Fibroblast of skin of right biceps (primary cell): ENCODE measurements around the gene PRDX2.

Source experiments
- DNase-seq: peaks from one replicate; pipeline ENCODE4 v3.0.0-alpha.2; 2013

Gene PRDX2

GRCh38 chr19:12779162-12779993 is 22.2 kb downstream of the PRDX2 start:
- peak; percentile 86 for DNase-seq

DNA sequence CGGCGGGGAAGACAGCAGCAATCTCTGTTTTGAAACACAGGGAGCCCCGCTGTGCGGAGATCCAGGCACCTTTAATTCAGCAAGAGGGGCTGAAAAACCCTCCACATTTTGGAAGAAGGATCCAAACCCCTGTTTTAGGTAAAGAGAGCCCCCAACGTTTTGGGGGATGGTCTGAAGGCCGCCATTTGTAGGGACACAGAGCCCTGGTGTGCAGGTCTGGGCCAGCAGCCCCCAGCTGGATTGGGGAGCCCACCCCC is 22.8 kb downstream of the PRDX2 start:
- no peak for DNase-seq

- DNase-seq = peak; percentile 77
These were observed 23.3 kb downstream of the PRDX2 start for GRCh38 chr19:12778017-12778904.

DNA sequence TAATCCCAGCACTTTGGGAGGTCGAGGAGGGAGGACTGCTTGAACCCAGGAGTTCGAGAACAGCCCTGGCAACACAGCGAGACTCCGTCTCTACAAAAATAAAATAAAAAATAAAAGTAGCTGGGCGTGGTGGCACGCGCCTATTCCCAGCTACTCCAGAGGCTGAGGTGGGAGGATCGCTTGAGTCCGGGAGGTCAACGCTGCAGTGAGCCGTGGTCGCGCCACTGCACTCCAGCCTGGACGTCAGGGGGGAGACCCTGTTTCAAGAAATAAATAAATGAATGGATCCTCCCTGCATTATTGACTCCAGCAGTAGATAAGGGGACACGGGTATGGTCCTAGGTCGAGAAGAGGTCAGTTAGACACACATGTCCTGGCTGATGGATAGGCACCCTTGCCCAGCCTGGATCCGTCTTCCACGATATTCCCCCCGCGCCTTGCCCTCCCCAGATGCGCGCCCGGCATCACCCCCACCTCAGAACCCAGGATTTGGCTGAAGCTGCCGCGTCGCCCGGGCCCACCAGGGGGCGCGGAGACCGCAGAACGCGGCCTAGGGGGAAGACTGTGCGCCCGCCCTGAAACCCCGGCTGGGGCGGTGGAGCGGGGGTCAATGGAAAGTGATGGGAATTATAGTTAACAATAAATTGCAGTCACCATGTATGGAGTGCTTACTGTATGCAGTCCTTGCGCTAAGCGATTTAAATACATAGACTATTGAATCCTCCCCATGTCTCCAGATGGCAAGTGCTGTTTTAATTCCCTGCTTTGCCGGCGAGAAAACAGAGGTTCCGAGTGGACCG is 24.2 kb downstream of the PRDX2 start:
- peak; percentile 81 for DNase-seq

DNA sequence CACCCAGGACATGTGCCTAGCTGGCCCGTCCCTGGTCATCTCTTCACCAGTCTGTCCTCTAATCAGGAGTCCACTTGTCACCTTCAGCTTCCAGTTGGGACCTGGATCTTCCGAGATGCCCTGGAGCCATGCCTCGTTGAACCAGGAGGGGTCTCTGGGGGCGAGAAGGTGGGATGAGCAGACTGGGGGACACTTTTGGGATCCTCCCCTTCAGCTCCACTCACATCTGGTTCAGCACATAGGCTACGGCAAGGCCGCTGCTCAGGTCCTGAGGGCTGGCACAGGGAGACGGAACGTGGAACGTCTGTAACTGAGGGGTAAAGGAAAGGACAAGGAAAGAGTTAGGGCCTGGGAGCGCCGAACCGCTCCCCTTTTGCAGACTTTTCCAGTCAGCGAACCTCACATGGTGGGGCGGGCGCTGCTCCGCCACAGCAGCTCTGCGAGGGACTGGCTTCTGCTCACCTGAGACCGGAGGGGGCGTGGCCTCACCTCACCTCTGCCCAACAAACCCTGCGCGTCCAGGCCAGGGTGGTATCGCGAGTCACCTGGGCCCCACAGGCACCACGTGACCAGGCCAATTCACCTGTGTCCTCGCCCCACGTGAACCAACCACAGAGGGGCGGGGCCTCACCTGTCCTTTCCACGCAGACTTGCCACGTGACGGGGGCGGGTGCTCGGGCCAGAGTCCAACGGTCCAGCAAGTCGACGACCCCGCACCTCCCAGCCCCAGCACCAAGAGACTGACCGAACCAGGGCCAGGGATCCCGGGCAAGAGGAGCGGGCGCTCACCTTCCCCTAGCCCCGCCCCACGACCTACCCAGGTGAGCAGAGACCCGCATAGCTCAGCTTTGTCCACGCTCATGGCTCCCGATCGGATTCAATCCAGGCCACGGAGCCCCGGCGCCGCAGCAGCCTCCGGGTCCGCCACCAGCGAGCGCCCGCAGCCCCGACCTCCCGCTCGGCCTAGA is 26.7 kb downstream of the PRDX2 start, which contains the start of gene HOOK2:
Gene HOOK2 (minus strand): TSS at position 965 of the 968 bp plus-strand sequence. CDS start 103 bp downstream, at position 862.
- no peak for DNase-seq

DNA sequence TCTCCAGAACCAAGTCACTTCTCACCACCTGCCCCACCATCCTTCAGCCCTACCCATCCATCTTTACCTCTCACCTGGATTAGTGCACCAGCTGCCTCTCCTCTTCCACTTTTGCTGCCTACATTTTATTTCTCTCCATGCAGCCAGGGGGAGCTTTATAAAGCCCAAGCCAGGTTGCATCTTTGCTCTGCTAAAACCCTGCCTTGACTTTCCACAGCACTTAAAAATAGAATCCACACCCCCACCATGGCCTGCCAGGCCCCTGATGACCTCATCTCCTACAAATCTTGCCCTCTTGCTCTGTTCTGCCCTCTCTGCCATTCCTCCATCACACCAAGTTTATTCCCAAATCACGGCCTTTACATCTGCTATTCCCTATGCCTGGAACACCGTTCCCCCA is 28.0 kb downstream of the PRDX2 start:
- DNase-seq = peak; percentile 54

DNA sequence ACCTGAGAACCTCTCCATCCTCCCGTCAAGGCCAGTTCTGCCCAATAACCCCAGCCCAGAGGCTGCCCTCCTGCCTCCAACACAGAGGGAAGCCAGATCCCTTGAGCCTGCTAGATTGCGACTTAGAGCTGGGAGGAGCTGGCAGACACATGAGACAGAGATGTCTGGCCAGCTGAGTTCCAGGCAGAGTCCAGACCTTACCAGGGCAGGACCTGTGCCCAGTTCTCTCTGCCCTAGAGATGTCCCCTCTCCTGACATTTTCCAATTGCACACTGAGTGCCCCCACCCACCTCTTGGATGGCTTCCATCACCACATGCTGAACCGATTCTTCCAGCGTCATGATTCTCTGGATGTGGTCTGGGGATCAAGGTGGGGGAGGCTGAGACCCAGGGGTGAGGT is 29.3 kb downstream of the PRDX2 start:
- no peak for DNase-seq

GRCh38 chr19:12770922-12771321 is 30.7 kb downstream of the PRDX2 start:
- no peak for DNase-seq

- no peak for DNase-seq
These were observed 31.9 kb downstream of the PRDX2 start for GRCh38 chr19:12769689-12770088.

DNA sequence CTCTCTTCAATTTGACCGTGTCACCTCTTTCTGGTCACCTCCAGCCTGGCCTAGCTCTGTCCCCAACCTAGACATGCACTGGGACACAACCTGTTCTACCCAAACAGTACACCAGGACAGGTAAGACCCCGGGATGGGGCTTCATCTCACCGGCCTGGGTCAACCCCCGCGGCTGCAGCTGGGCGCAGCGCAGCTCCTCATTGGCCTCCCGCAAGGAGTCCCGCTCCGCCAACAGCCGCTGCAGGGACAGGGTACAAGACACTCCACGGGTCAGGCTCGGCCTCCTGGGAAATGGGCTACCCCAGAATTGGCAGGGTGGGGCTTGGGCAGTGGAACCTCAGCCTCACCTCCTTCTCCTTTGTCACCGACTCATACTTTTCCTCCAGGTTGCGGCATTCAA is 33.9 kb downstream of the PRDX2 start:
- no peak for DNase-seq

DNA sequence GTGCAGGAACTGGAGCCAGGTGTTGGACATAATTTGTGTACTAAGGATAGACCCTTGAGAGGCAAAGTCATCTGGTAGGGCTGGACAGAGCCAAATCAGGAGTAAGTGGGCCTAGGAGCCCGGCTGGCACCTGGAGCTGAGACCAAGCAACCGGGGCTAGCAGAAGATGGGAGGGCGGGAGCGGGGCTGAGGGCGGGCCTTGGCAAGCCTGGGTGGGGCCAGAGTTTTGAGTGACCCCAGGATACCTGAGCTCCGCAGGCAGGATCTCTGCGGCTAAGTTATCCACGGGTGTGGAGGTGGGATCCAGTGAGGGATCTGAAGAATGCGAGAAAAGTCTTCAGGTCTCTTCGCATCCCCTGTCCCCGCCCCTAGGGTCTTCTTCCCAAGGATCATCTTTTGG is 34.5 kb downstream of the PRDX2 start:
- no peak for DNase-seq

- peak; percentile 80 for DNase-seq
These were observed 35.5 kb downstream of the PRDX2 start for GRCh38 chr19:12766051-12766521.

- no peak for DNase-seq
These were observed 36.9 kb downstream of the PRDX2 start for GRCh38 chr19:12764698-12765097.

DNA sequence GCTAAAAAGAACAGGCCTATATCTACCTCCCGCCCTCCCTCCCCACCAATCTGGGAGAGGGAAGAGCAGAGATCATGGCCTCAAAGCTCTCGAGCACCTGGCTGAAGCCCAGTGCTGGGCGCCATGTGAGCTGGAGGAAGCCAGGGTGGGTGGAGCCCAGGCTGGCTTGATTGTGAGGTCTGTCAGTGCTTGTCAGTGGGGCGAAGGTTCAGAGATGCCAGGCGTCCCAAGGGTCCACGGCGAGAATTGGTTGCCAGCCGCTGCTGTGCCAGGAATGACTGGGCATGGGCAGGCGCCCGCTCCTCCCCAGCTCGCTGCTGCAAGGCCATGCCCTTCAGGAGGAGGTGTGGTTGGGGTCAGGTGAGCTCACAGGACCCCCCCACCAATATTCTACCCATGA is 38.5 kb downstream of the PRDX2 start:
- DNase-seq = no peak

DNA sequence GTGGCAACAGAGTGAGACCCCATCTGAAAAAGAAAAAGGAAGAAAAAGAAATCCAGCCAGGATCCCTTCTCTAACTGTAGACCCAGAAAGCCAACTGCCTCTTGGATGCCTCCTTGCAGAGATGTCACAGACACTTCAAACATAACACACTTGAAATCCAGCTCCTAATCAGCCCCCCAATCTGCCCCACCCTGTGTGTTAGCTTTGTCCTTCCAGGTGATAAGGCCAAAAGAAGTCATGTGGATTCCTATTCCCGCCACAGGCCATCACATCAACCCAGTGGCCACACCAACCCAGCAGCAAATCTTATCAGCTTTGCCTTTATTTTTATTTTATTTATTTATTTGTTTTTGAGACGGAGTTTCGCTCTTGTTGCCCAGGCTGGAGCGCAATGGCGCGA is 41.9 kb downstream of the PRDX2 start:
- no peak for DNase-seq

- peak; percentile 63 for DNase-seq
These were observed 43.9 kb downstream of the PRDX2 start for GRCh38 chr19:12757544-12758274.

DNA sequence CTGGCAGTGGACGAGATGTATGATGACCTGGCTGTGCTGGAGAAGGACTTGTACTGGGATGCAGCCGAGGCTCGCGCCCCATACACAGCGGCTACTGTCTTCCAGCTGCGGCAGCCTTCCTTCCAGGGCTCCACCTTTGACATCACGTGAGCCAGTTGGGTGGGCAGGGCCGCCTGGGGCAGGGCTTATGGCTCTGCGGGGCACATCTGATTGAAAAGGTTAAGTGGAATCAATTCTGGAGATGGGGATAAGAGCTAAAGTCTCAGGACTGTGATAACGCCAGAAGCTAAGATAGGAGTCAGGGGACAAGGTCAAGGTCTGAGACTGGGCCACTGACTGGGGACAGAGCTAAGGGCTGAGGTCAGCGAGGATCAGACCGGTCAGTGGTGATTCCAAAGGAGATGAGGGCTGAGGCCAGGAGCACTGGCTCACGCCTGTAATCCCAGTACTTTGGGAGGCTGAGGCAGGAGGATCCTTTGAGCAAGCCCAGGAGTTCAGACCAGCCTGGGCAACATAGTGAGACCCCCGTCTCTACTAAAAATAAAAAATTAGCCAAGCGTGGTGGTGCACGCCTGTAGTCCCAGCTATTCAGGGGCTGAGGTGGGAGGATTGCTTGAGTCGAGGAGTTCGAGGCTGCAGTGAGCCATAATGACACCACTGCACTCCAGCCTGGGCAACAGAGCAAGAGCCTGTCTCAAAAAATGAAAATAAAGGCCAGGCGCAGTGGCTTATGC is 45.3 kb downstream of the PRDX2 start:
- no peak for DNase-seq

DNA sequence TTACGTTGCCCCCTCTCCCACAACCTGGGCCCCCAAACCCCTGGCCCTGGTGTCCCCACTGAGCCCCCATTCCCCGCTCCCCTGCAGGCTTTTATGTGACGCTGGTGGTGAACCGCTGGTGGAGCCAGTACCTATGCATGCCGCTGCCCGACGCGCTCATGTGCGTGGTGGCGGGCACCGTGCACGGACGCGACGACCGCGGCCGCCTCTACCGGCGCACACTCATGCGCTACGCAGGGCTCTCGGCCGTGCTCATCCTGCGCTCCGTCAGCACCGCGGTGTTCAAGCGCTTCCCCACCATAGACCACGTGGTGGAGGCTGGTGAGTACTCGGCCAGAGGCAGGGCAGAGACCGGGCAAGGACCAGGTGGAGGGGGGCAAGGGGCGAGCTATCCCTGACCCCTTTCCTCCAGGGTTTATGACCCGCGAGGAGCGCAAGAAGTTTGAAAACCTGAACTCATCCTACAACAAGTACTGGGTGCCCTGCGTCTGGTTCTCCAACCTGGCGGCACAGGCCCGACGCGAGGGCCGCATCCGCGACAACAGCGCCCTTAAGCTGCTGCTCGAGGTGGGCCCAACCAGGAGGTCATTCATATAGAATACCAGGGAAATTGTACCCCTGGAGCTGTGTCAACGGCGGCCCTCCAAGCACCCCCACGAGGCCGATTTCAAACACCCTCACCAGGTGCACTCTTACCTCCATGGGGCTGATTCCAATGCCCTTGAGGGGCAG is 47.0 kb downstream of the PRDX2 start:
- no peak for DNase-seq

DNA sequence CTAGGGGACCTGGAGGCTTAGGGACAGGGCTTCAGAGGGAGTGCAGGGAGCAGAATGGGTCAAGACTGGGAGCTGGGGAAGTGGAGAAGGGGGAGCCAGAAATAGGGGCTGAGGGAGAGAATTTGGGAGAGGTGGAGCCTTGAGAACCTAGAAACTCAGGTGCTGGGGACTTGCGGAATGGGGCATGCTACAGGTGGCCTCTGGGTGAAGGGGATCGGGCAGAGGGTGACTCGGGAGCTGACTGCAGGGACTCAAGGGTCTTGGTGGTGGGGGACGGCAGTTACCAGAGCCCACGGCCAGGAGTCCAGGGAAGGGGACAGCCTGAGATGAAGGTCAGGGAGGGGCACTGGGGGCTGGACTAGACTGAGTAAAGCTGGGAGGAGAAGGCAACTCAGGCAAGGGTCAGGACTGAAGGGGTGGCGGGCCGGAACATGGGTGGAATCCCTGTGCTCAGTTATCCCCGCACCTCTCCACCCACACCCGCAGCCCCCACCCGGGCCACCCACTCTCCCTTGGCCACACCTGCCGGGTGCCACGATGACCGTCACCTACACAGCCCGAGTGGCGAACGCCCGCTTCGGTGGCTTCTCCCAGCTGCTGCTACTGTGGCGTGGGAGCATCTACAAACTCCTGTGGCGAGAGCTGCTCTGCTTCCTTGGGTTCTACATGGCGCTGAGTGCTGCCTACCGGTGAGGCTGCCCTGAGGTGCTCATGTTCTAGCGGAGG is 49.4 kb downstream of the PRDX2 start:
- no peak for DNase-seq
